Neutrophil (primary cell): ENCODE measurements around the gene HDLBP.
"Not testable (repeated sequence)": the region's sequence is repeated elsewhere in the genome, so short reads cannot be mapped to it uniquely, and the experiment has no call there.

Experiments
- H3K27ac ChIP-seq: fragments of 200-600 bp; sonication (generic); 2 replicates; pipeline ENCODE4 v1.5.1; 2016; ENCODE audit warnings: mild to moderate bottlenecking, moderate library complexity
- H3K27me3 ChIP-seq: fragments of 200-600 bp; sonication (generic); 2 replicates; pipeline ENCODE4 v1.6.0; 2016; ENCODE audit warnings: mild to moderate bottlenecking
- H3K36me3 ChIP-seq: fragments of 200-600 bp; sonication (generic); 2 replicates; pipeline ENCODE4 v1.5.1; 2017
- H3K4me1 ChIP-seq, 2 experiments: fragments of 200-600 bp in 1 of 2; sonication (generic) in 1 of 2; 1 replicate in 1 of 2; 2 replicates in 1 of 2; pipeline versions ENCODE4 v1.5.1 to v1.6.1; 2013 to 2016; ENCODE audit warnings: low read depth in 1 of 2, low read length in 1 of 2, mild to moderate bottlenecking in 1 of 2, moderate library complexity in 1 of 2; ENCODE audit not compliant: control insufficient read depth in 1 of 2, insufficient read depth in 1 of 2
- H3K4me3 ChIP-seq, 2 experiments: fragments of 200-600 bp in 1 of 2; sonication (generic) in 1 of 2; 1 replicate in 1 of 2; 2 replicates in 1 of 2; pipeline ENCODE4 v1.5.1; 2013 to 2016; ENCODE audit warnings: low read depth in 1 of 2, low read length in 1 of 2, mild to moderate bottlenecking in 1 of 2, moderate library complexity in 1 of 2
- H3K9me3 ChIP-seq: fragments of 200-600 bp; sonication (generic); 2 replicates; pipeline ENCODE4 v1.5.1; 2016
- TF ChIP-seq, protein P1 (sequence below): fragments of 200-600 bp; sonication (generic); IDR thresholded peaks from 2 replicates; pipeline ENCODE4 v1.5.1; 2016; ENCODE audit warnings: antibody characterized with exemption

HDLBP gene

GRCh38 chr2:241282555-241282954 lies 32.9 kb downstream of the HDLBP start:
- no peak overlapping the region for H3K4me3 ChIP-seq
- TF ChIP-seq, protein P1, sequence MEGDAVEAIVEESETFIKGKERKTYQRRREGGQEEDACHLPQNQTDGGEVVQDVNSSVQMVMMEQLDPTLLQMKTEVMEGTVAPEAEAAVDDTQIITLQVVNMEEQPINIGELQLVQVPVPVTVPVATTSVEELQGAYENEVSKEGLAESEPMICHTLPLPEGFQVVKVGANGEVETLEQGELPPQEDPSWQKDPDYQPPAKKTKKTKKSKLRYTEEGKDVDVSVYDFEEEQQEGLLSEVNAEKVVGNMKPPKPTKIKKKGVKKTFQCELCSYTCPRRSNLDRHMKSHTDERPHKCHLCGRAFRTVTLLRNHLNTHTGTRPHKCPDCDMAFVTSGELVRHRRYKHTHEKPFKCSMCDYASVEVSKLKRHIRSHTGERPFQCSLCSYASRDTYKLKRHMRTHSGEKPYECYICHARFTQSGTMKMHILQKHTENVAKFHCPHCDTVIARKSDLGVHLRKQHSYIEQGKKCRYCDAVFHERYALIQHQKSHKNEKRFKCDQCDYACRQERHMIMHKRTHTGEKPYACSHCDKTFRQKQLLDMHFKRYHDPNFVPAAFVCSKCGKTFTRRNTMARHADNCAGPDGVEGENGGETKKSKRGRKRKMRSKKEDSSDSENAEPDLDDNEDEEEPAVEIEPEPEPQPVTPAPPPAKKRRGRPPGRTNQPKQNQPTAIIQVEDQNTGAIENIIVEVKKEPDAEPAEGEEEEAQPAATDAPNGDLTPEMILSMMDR, result no peak
- no peaks in the 10 kb centered on the region for H3K27me3 ChIP-seq
- H3K4me1 ChIP-seq, result no peaks in the 10 kb centered on the region
- no peaks in the 10 kb centered on the region for H3K9me3 ChIP-seq
- peaks cover 4% of the 10 kb centered on the region for H3K36me3 ChIP-seq
- no peak overlapping the region for H3K27ac ChIP-seq

DNA sequence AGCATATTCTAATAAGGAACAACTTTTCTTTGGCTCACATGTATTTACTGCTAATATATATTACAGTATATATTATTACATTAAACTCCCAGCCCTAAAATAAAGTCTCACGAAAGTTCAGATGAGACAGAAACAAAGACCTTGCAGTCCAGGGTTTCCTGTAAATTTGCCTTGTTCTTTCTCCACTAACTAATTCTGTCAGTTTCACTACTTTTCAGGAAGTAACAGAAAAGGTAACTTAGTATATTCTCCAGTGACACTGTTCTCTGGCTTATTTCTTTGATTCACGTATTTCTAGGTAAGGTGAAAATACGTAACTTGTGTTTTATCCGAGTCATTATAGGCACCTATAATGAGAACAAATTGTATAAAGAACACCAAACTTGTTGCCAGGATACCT lies 35.2 kb downstream of the HDLBP start:
- no peaks in the 10 kb centered on the region for H3K27me3 ChIP-seq
- H3K4me3 ChIP-seq, result no peak overlapping the region
- H3K36me3 ChIP-seq, result peaks cover 4% of the 10 kb centered on the region
- TF ChIP-seq, protein P1, result no peak
- H3K27ac ChIP-seq, result no peak overlapping the region
- no peaks in the 10 kb centered on the region for H3K9me3 ChIP-seq
- peaks cover 0 to under 1% of the 10 kb centered on the region in 2 experiments for H3K4me1 ChIP-seq

GRCh38 chr2:241279828-241280227 lies 35.6 kb downstream of the HDLBP start:
- H3K4me3 ChIP-seq, result no peak overlapping the region
- no peak overlapping the region for H3K27ac ChIP-seq
- peaks cover 3 to 5% of the 10 kb centered on the region in 2 experiments for H3K4me1 ChIP-seq
- H3K9me3 ChIP-seq, result no peaks in the 10 kb centered on the region
- H3K27me3 ChIP-seq, result no peaks in the 10 kb centered on the region
- no peaks in the 10 kb centered on the region for H3K36me3 ChIP-seq
- TF ChIP-seq, protein P1, result no peak

DNA sequence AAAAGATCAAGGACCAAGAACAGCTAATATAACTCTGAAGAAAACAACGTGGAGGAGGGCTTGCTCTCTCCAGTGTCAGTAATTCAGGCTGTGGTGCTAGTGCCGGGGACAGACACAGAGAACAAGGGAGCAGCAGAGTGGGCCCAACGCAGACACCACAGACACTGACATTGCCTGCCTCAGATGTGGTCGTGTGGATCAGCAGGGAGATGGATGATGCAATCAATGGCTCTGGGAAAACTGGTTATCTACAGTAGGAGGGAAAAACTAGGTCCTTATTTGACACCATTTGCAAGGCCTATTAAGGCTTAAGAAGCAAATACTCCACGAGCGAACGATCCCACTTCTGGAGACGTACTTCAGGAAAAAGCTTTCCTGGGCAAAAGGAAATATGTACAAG lies 36.1 kb downstream of the HDLBP start:
- no peaks in the 10 kb centered on the region for H3K36me3 ChIP-seq
- H3K27ac ChIP-seq, result no peak overlapping the region
- peaks cover 7 to 9% of the 10 kb centered on the region in 2 experiments for H3K4me1 ChIP-seq
- no peaks in the 10 kb centered on the region for H3K9me3 ChIP-seq
- H3K27me3 ChIP-seq, result no peaks in the 10 kb centered on the region
- TF ChIP-seq, protein P1, result no peak
- no peak overlapping the region for H3K4me3 ChIP-seq

DNA sequence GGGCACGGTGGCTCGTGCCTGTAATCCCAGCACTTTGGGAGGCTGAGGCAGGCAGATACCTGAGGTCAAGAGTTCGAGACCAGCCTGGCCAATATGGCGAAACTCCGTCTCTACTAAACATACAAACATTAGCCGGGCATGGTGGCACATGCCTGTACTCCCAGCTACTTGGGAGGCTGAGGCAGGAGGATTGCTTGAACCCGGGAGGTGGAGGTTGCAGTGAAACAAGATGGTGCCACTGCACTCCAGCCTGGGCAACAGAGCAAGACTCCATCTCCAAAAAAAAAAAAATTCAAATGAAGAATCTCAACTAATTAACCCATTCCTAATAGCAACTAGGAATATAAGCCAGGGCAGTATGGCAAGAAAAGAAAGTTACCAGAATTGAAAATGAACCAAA lies 37.2 kb downstream of the HDLBP start:
- H3K4me3 ChIP-seq, H3K27ac ChIP-seq, H3K27me3 ChIP-seq, H3K9me3 ChIP-seq, H3K36me3 ChIP-seq: not testable (repeated sequence)
- H3K4me1 ChIP-seq, result peaks cover 18 to 20% of the 10 kb centered on the region in 2 experiments

- TF ChIP-seq, protein P1, result no peak
- H3K27me3 ChIP-seq, result no peaks in the 10 kb centered on the region
- no peak overlapping the region for H3K27ac ChIP-seq
- no peak overlapping the region for H3K4me3 ChIP-seq
- H3K36me3 ChIP-seq, result no peaks in the 10 kb centered on the region
- H3K4me1 ChIP-seq, result peaks cover 35% of the 10 kb centered on the region in 2 experiments
- H3K9me3 ChIP-seq, result no peaks in the 10 kb centered on the region
These were observed 39.6 kb downstream of the HDLBP start for GRCh38 chr2:241275910-241276309.
